DOHH2 (cell line): ENCODE measurements around the gene CYB561.

Experiments
- EZH2phosphoT487 ChIP-seq: fragments of 200-600 bp; sonication (generic); IDR thresholded peaks from 2 replicates; pipeline ENCODE4 v1.6.1; 2017; ENCODE audit warnings: borderline replicate concordance, mild to moderate bottlenecking, antibody characterized with exemption, low read length, moderate library complexity, mixed read lengths
- TF ChIP-seq, protein P1 (sequence below): fragments of 200-600 bp; sonication (generic); IDR thresholded peaks from one replicate; pipeline ENCODE4 v1.5.1; 2014; ENCODE audit warnings: antibody characterized with exemption, mild to moderate bottlenecking, low read depth, low read length; ENCODE audit not compliant: poor library complexity, severe bottlenecking

DNA sequence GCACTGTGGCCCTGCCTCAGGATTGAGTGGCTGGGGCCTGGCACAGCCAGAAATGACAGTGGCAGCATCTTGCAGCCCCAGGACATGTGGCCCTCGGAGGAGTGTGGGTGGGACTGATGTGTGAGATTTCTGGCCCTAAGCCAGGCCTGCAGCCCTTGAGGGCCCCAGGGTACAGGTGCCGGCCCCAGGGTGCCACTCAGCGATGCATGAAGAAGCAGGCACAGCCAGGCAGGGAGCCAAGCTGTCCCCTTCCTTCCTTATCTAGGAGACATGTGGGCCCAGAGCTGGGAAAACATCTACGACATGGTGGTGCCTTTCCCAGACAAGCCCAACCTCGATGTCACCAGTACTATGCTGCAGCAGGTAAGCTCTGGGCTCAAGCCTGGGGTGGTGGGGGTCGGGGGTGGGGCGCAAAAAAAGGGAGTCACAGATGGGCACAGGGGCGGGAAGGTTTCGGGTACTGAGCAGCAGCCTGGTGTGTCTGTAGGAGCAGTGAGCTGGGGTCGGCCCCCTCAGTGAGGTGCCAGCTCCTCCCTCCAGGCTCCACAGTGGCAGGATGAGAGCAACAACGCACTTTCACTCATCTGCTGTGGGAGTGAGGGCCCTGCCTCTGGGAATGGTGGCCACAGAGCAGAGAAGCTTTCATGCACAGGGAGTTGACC lies 34.9 kb upstream of the CYB561 start:
- TF ChIP-seq, protein P1, sequence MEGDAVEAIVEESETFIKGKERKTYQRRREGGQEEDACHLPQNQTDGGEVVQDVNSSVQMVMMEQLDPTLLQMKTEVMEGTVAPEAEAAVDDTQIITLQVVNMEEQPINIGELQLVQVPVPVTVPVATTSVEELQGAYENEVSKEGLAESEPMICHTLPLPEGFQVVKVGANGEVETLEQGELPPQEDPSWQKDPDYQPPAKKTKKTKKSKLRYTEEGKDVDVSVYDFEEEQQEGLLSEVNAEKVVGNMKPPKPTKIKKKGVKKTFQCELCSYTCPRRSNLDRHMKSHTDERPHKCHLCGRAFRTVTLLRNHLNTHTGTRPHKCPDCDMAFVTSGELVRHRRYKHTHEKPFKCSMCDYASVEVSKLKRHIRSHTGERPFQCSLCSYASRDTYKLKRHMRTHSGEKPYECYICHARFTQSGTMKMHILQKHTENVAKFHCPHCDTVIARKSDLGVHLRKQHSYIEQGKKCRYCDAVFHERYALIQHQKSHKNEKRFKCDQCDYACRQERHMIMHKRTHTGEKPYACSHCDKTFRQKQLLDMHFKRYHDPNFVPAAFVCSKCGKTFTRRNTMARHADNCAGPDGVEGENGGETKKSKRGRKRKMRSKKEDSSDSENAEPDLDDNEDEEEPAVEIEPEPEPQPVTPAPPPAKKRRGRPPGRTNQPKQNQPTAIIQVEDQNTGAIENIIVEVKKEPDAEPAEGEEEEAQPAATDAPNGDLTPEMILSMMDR: no peak
- TF ChIP-seq EZH2phosphoT487: no peak
